CD4-positive, CD25-positive, alpha-beta regulatory T cell (primary cell): ENCODE data around the gene CLCA1. TPM values are rescaled to one million over a fixed set of nuclear protein-coding genes. Genes with fewer than 3 reads are reported as not detected.
"Not testable (repeated sequence)": the region's sequence is repeated elsewhere in the genome, so short reads cannot be mapped to it uniquely, and the experiment has no call there.

Source experiments
- ATAC-seq, 2 donors: fragments of 150-1000 bp; cut with Tn5 transposase; one replicate each; pipeline ENCODE4 v1.10.0; 2021; ENCODE audit warnings: low read depth in 2 of 2, moderate number of reproducible peaks in 2 of 2, moderate library complexity in 1 of 2
- DNase-seq, 3 donors: peaks; one replicate each; pipeline versions ENCODE4 v3.0.0 to v3.0.0-alpha.2; 2012 to 2022; ENCODE audit warnings: mixed read lengths in 1 of 3
- H3K27ac ChIP-seq: one replicate; pipeline ENCODE4 v1.7.0; 2013; ENCODE audit warnings: mild to moderate bottlenecking, low read length; ENCODE audit not compliant: insufficient read depth, poor library complexity, severe bottlenecking
- H3K27me3 ChIP-seq: one replicate; pipeline ENCODE4 v1.7.0; 2013; ENCODE audit warnings: low read length; ENCODE audit not compliant: control insufficient read depth, insufficient read depth
- H3K36me3 ChIP-seq: one replicate; pipeline ENCODE4 v1.7.0; 2013; ENCODE audit warnings: mild to moderate bottlenecking, low read length, moderate library complexity; ENCODE audit not compliant: control insufficient read depth, insufficient read depth
- H3K4me1 ChIP-seq: 2 replicates; pipeline ENCODE4 v1.7.0; 2013; ENCODE audit warnings: mild to moderate bottlenecking, low read length; ENCODE audit not compliant: insufficient read depth, control insufficient read depth, poor library complexity, severe bottlenecking
- H3K4me3 ChIP-seq: one replicate; pipeline ENCODE4 v1.7.0; 2013; ENCODE audit warnings: low read depth, mild to moderate bottlenecking, low read length, moderate library complexity
- H3K9me3 ChIP-seq, 2 experiments: 1 replicate in 1 of 2; 2 replicates in 1 of 2; pipeline ENCODE4 v1.7.0; 2013; ENCODE audit warnings: low read length in 2 of 2, mild to moderate bottlenecking in 1 of 2, moderate library complexity in 1 of 2; ENCODE audit not compliant: control insufficient read depth in 2 of 2
- H3K27ac Mint-ChIP-seq, 3 donors: one replicate each; pipeline ENCODE4 v1.8.0; 2020 to 2022; ENCODE audit warnings: mild to moderate bottlenecking in 3 of 3, mixed read lengths in 3 of 3, moderate library complexity in 2 of 3
- H3K27me3 Mint-ChIP-seq: one replicate; pipeline ENCODE4 v1.8.0; 2022; ENCODE audit warnings: mild to moderate bottlenecking, mixed read lengths
- H3K36me3 Mint-ChIP-seq: one replicate; pipeline ENCODE4 v1.8.0; 2020; ENCODE audit warnings: mixed read lengths
- H3K4me1 Mint-ChIP-seq, 4 donors: one replicate each; pipeline ENCODE4 v1.8.0; 2020 to 2022; ENCODE audit warnings: mixed read lengths in 4 of 4, mild to moderate bottlenecking in 1 of 4
- H3K4me3 Mint-ChIP-seq, 4 donors: one replicate each; pipeline ENCODE4 v1.8.0; 2020 to 2022; ENCODE audit warnings: mild to moderate bottlenecking in 4 of 4, mixed read lengths in 4 of 4, moderate library complexity in 3 of 4
- H3K9me3 Mint-ChIP-seq, 7 donors: one replicate each; pipeline ENCODE4 v1.8.0; 2020 to 2022; ENCODE audit warnings: mixed read lengths in 7 of 7, mild to moderate bottlenecking in 3 of 7, moderate library complexity in 2 of 7
- polyA plus RNA-seq, 4 donors: library from polyadenylated mRNA; unstranded; fragments of 300-500 nt; fragmentation: Illumina TruSeq; gene quantifications; one replicate each; pipeline ENCODE4 v1.2.3, GENCODE V29; 2021
- total RNA-seq: library from RNA; stranded (reverse); gene quantifications from one replicate; pipeline ENCODE4 v1.2.3, GENCODE V29; 2022

CLCA1 gene
- total and polyA plus RNA-seq, 5 donors from 2014 or later = not detected

- DNase-seq (peak in 2 of 3 donors; percentile 43 to 77), ATAC-seq (peak; percentile 66 to 71)
- Mint-ChIP-seq H3K9me3 (peaks cover 0 to 2% (median 0%) of the 10 kb centered on the region in 7 donors), H3K4me3 (no peak overlapping the region), H3K27ac (peak overlapping the region in 1 of 3 donors; percentile 67), H3K36me3 (no peaks in the 10 kb centered on the region), H3K27me3 (peaks cover 11% of the 10 kb centered on the region), H3K4me1 (peaks cover 0 to 19% (median 3%) of the 10 kb centered on the region in 4 donors)
- no peaks in the 10 kb centered on the region for H3K9me3 ChIP-seq
- no peaks in the 10 kb centered on the region for H3K4me1 ChIP-seq
- H3K27me3 ChIP-seq = peaks cover 7% of the 10 kb centered on the region
- no peaks in the 10 kb centered on the region for H3K36me3 ChIP-seq
- H3K4me3 ChIP-seq = no peak overlapping the region
- H3K27ac ChIP-seq = no peak overlapping the region
Measured at GRCh38 chr1:86499987-86500593, 31.4 kb downstream of the CLCA1 start.

GRCh38 chr1:86500714-86501113 is 32.0 kb downstream of the CLCA1 start:
- Mint-ChIP-seq H3K4me3 (no peak overlapping the region), H3K36me3 (no peaks in the 10 kb centered on the region), H3K9me3 (peaks cover 0 to 2% (median 0%) of the 10 kb centered on the region in 7 donors), H3K4me1 (peaks cover 0 to 19% (median 3%) of the 10 kb centered on the region in 4 donors), H3K27ac (peak overlapping the region in 1 of 3 donors; percentile 45), H3K27me3 (peaks cover 17% of the 10 kb centered on the region)
- H3K4me1 ChIP-seq = no peaks in the 10 kb centered on the region
- H3K36me3 ChIP-seq = no peaks in the 10 kb centered on the region
- no peak overlapping the region for H3K27ac ChIP-seq
- no peaks in the 10 kb centered on the region for H3K9me3 ChIP-seq
- H3K27me3 ChIP-seq = peaks cover 4% of the 10 kb centered on the region
- ATAC-seq = no peak
- DNase-seq = no peak
- no peak overlapping the region for H3K4me3 ChIP-seq

DNA sequence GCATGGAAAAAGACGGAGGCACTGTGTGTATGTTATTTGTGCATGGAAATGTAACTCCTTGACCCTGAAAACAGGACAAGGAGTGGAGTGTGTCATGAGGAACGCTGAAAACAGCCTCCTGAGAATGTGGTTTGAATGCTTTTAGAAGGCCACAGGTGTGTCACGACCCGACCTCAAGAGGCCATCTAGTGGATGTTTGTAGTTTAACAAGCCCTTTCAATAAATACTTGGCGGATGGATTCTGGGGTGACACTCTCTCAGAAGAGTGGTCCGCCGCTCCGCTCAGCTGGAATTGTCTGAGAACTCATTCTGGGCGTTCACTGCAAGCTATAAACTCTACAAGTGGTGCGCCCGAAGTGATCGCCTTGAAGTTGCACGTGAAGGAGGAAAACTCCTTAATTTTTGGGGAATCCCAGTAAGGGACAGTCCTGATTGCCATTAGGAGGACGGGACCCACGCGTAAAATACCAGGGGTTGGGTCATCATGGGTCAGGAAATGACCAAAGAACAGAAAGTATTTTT is 33.5 kb downstream of the CLCA1 start:
- peaks cover 0 to 19% (median 3%) of the 10 kb centered on the region in 4 donors for H3K4me1 Mint-ChIP-seq
- H3K4me1 ChIP-seq, H3K27ac ChIP-seq, H3K27me3 ChIP-seq, H3K36me3 ChIP-seq, H3K36me3 Mint-ChIP-seq, H3K9me3 ChIP-seq, H3K9me3 Mint-ChIP-seq: not testable (repeated sequence)
- H3K27ac Mint-ChIP-seq = peak overlapping the region in 2 of 3 donors; percentile 62 to 79
- DNase-seq (peak; percentile 16 to 69 (median 57)), ATAC-seq (peak; percentile 54 to 67)
- peak overlapping the region; percentile 60 for H3K4me3 ChIP-seq
- H3K4me3 Mint-ChIP-seq = peak overlapping the region in 2 of 4 donors; percentile 79 to 90
- peaks cover 23% of the 10 kb centered on the region for H3K27me3 Mint-ChIP-seq

DNA sequence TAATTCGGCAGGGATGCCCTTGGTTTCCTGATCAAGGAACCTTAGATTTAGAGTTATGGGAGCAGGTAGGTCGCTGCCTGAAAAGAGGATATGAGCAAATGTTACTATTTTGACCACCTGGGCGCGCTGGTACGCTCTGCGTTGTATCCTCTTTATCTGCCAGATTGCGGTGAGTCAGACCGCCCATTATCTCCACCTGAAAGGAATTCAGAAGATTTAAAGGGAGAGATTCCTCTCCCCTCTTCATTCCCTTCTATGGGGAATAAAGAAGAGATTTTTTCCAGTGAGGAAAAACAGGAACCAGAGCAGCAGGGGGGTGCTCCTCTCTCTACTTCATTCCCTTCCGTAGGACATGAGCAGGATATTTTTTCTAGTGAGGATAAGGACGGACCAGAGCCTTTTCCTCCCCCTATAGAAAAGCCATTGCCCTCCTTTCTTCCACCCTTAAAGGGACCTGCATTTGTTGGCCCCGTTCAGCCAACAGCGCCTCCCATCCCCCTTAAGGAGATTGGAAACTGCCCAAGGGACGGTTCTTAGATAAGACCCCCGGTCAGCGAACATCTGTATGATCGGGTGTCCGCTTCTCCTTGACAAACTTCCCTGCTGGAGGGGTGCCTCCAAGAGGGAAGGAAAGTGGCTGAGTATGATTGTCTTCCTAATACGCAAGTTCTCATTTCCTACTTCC is 34.1 kb downstream of the CLCA1 start:
- no peak overlapping the region for H3K27ac ChIP-seq
- Mint-ChIP-seq H3K4me3 (peak overlapping the region in 2 of 4 donors; percentile 79 to 90), H3K9me3 (peaks cover 0 to 1% (median 0%) of the 10 kb centered on the region in 7 donors), H3K27me3 (peaks cover 23% of the 10 kb centered on the region), H3K27ac (peak overlapping the region in 1 of 3 donors; percentile 79), H3K36me3 (no peaks in the 10 kb centered on the region), H3K4me1 (peaks cover 0 to 19% (median 3%) of the 10 kb centered on the region in 4 donors)
- peaks cover 4% of the 10 kb centered on the region for H3K27me3 ChIP-seq
- H3K4me3 ChIP-seq = peak overlapping the region; percentile 60
- no peaks in the 10 kb centered on the region for H3K4me1 ChIP-seq
- DNase-seq = peak in 1 of 3 donors; percentile 12
- no peaks in the 10 kb centered on the region for H3K9me3 ChIP-seq
- no peak for ATAC-seq
- H3K36me3 ChIP-seq = no peaks in the 10 kb centered on the region

- Histone ChIP-seq H3K4me1 (no peaks in the 10 kb centered on the region), H3K4me3 (no peak overlapping the region), H3K27ac (no peak overlapping the region), H3K9me3 (no peaks in the 10 kb centered on the region), H3K36me3 (no peaks in the 10 kb centered on the region), H3K27me3 (peaks cover 4% of the 10 kb centered on the region)
- DNase-seq (no peak), ATAC-seq (no peak)
- Mint-ChIP-seq H3K4me3 (peak overlapping the region in 2 of 4 donors; percentile 39 to 90), H3K27me3 (peaks cover 23% of the 10 kb centered on the region), H3K36me3 (no peaks in the 10 kb centered on the region), H3K9me3 (peaks cover 0 to 3% (median 0%) of the 10 kb centered on the region in 7 donors), H3K27ac (no peak overlapping the region), H3K4me1 (peaks cover 0 to 19% (median 3%) of the 10 kb centered on the region in 4 donors)
Measured at GRCh38 chr1:86503406-86504136, 34.8 kb downstream of the CLCA1 start.

DNA sequence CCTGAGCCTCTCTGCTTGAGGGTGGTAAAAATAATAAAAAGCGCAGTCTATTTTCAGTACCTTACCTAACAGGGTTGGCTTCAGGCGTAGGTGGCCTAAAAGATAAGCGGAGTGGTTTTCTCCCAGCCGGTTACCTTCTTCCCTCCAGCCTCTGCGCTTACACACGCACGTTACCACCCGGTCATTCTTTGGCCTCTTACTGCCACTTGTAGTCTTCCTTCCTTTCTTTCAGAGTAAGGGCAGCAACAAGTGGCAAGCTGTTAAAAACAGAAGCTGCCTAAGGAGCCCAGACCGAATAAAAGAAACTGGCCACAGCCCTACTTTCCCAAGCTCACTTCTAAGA is 35.4 kb downstream of the CLCA1 start:
- H3K27ac Mint-ChIP-seq = no peak overlapping the region
- DNase-seq (no peak), ATAC-seq (no peak)
- H3K27me3 Mint-ChIP-seq = peaks cover 23% of the 10 kb centered on the region
- Histone ChIP-seq H3K4me3 (no peak overlapping the region), H3K9me3 (no peaks in the 10 kb centered on the region), H3K36me3 (no peaks in the 10 kb centered on the region), H3K4me1 (no peaks in the 10 kb centered on the region), H3K27me3 (peaks cover 4% of the 10 kb centered on the region), H3K27ac (no peak overlapping the region)
- H3K36me3 Mint-ChIP-seq = no peaks in the 10 kb centered on the region
- H3K4me3 Mint-ChIP-seq = peak overlapping the region in 2 of 4 donors; percentile 39 to 90
- peaks cover 0 to 3% (median 0%) of the 10 kb centered on the region in 7 donors for H3K9me3 Mint-ChIP-seq
- peaks cover 0 to 19% (median 3%) of the 10 kb centered on the region in 4 donors for H3K4me1 Mint-ChIP-seq

DNA sequence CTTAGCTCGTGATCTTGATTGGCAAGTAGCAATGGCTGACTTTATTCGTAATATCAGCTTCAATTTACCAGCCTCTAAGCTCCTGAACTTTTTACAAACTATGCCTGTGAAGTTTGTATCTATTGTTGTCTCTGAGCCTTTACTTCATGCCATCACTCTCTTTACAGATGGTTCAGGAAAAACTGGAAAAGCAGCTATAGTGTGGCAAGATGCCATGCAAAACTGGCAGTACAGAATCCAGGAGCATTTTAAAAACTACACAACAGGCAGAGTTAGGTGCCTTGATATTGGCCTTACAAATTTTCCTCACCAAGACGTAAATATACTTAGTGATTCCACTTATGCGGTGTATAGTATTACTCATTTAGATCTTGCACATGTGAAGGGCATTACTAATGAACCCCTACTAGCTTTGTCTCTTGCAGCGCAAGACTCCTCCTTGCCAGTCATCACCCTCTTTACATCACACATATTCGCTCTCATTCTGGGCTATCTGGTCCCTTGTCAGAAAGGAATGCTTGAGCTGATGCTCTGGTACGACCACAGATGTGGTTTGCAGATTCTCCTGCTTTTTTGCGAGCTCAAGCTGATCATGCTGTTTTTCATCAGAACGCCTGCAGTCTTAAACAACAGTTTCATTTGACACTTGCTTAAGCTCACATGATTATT is 36.3 kb downstream of the CLCA1 start:
- Mint-ChIP-seq H3K4me3 (peak overlapping the region in 1 of 4 donors; percentile 44), H3K4me1 (peaks cover 0 to 19% (median 1%) of the 10 kb centered on the region in 4 donors), H3K27ac (no peak overlapping the region), H3K9me3 (peaks cover 0 to 3% (median 0%) of the 10 kb centered on the region in 7 donors), H3K27me3 (peaks cover 23% of the 10 kb centered on the region), H3K36me3 (no peaks in the 10 kb centered on the region)
- no peak for DNase-seq
- Histone ChIP-seq H3K36me3 (no peaks in the 10 kb centered on the region), H3K4me3 (no peak overlapping the region), H3K4me1 (no peaks in the 10 kb centered on the region), H3K27me3 (peaks cover 4% of the 10 kb centered on the region), H3K9me3 (no peaks in the 10 kb centered on the region), H3K27ac (no peak overlapping the region)
- ATAC-seq = no peak
